ENCODE measurements around the gene SHROOM1.

DNA sequence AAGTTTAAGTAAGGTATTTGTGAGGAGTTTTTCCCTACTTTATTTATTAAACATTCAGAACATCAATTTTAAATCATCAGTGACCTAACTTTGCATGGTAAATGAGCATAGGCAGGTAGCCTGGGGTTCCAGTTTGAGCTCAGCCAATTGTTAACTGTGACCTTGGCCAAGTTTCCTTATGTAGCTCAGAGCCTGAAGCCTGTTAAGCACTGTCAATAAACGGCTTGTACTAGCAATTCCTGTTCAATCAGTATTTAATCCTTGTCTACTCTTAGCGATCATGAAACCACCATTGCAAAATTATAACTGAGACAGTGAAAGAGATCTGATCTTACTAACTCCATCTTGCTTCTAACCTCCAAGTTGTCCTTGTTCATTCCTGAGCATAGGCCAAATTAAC is 22.0 kb downstream of the SHROOM1 start:
- TF ChIP-seq POLR2AphosphoS5 (IDR thresholded peaks at IDR 0.05; ENCODE audit: low read depth, low read length) (no peak), POLR2A (IDR thresholded peaks at IDR 0.05; ENCODE audit: low read depth, low read length) (no peak)
